HepG2 (cell line): ENCODE data around the gene AMDHD1. TPM values are rescaled to one million over a fixed set of nuclear protein-coding genes. Genes with fewer than 3 reads are reported as not detected.

Source experiments
- AFF4 ChIP-seq: sonication (generic); formaldehyde crosslinking; IDR thresholded peaks from 2 replicates; pipeline ENCODE4 v1.4.0; 2020; ENCODE audit warnings: missing genetic modification reagents
- ATF3 ChIP-seq: sonication (generic); formaldehyde crosslinking; IDR thresholded peaks from 2 replicates; pipeline ENCODE4 v1.4.0; 2020; ENCODE audit warnings: missing genetic modification reagents
- ATF7 ChIP-seq, 2 experiments: fragments of 450-650 bp in 1 of 2; sonication (generic) in 1 of 2; formaldehyde crosslinking in 1 of 2; IDR thresholded peaks; 2 replicates each; pipeline versions ENCODE4 v1.4.0 to v1.6.1; 2016 to 2020; ENCODE audit warnings: antibody characterized with exemption in 1 of 2, mild to moderate bottlenecking in 1 of 2, missing genetic modification reagents in 1 of 2
- ATM ChIP-seq: fragments of 450-650 bp; IDR thresholded peaks from 2 replicates; pipeline ENCODE4 v1.7.1; 2017; ENCODE audit warnings: mild to moderate bottlenecking, borderline replicate concordance
- BHLHE40 ChIP-seq: IDR thresholded peaks from 2 replicates; pipeline ENCODE4 v1.6.1; 2011; ENCODE audit warnings: low read length, improper control_type of control experiment
- CC2D1A ChIP-seq: sonication (generic); formaldehyde crosslinking; IDR thresholded peaks from 2 replicates; pipeline ENCODE4 v1.8.1; 2023; ENCODE audit warnings: mild to moderate bottlenecking, missing genetic modification reagents
- KLF13 ChIP-seq: sonication (generic); formaldehyde crosslinking; IDR thresholded peaks from 2 replicates; pipeline ENCODE4 v1.4.0; 2020; ENCODE audit warnings: mild to moderate bottlenecking, missing genetic modification reagents
- NFAT5 ChIP-seq: sonication (generic); formaldehyde crosslinking; IDR thresholded peaks from 2 replicates; pipeline ENCODE4 v1.4.0; 2020; ENCODE audit warnings: missing genetic modification reagents
- NFE2 ChIP-seq: sonication (generic); formaldehyde crosslinking; IDR thresholded peaks from 2 replicates; pipeline ENCODE4 v1.4.0; 2020; ENCODE audit warnings: missing genetic modification reagents
- PHF5A ChIP-seq: IDR thresholded peaks from one replicate; pipeline ENCODE4 v1.6.1; 2018; ENCODE audit warnings: low read depth, missing genetic modification reagents; ENCODE audit not compliant: unreplicated experiment
- PLRG1 ChIP-seq: fragments of 450-650 bp; conservative IDR thresholded peaks from 2 replicates; pipeline ENCODE4 v1.6.1; 2016
- PRMT3 ChIP-seq: sonication (generic); formaldehyde crosslinking; IDR thresholded peaks from 2 replicates; pipeline ENCODE4 v1.8.1; 2022; ENCODE audit warnings: low read depth, mild to moderate bottlenecking, moderate library complexity, missing genetic modification reagents, borderline replicate concordance
- RFXAP ChIP-seq: sonication (generic); formaldehyde crosslinking; IDR thresholded peaks from 2 replicates; pipeline ENCODE4 v1.4.0; 2020; ENCODE audit warnings: missing genetic modification reagents, borderline replicate concordance
- SALL2 ChIP-seq: sonication (generic); formaldehyde crosslinking; IDR thresholded peaks from 2 replicates; pipeline ENCODE4 v1.8.1; 2023; ENCODE audit warnings: mild to moderate bottlenecking, missing genetic modification reagents, inconsistent platforms
- SPEN ChIP-seq: sonication (generic); formaldehyde crosslinking; IDR thresholded peaks from 2 replicates; pipeline ENCODE4 v1.5.1; 2020; ENCODE audit warnings: low read depth, mild to moderate bottlenecking, missing genetic modification reagents
- ZFP36 ChIP-seq: fragments of 150-350 bp; IDR thresholded peaks from 2 replicates; pipeline ENCODE4 v1.6.1; 2018; ENCODE audit warnings: borderline replicate concordance, low read length, low read depth; ENCODE audit not compliant: partially characterized antibody
- ZMAT3 ChIP-seq: sonication (generic); formaldehyde crosslinking; conservative IDR thresholded peaks from 2 replicates; pipeline ENCODE4 v1.7.0; 2021; ENCODE audit warnings: missing genetic modification reagents
- ZNF335 ChIP-seq: sonication (generic); formaldehyde crosslinking; IDR thresholded peaks from 2 replicates; pipeline ENCODE4 v1.4.0; 2020; ENCODE audit warnings: missing genetic modification reagents
- ZNF577 ChIP-seq: sonication (generic); formaldehyde crosslinking; IDR thresholded peaks from 2 replicates; pipeline ENCODE4 v1.4.0; 2020; ENCODE audit warnings: mild to moderate bottlenecking, low read depth, missing genetic modification reagents, borderline replicate concordance
- ZNF652 ChIP-seq: IDR thresholded peaks from 2 replicates; pipeline ENCODE4 v1.6.1; 2016; ENCODE audit warnings: low read depth, borderline replicate concordance
- ZNF660 ChIP-seq: sonication (generic); formaldehyde crosslinking; IDR thresholded peaks from 2 replicates; pipeline ENCODE4 v1.5.1; 2020; ENCODE audit warnings: mild to moderate bottlenecking, low read depth, missing genetic modification reagents, borderline replicate concordance
- polyA plus RNA-seq, 8 experiments: library from polyadenylated mRNA; depleted of rRNA in 3 of 8; stranded (reverse) in 7 of 8; unstranded in 1 of 8; fragments of >200 nt; fragmentation: Illumina TruSeq in 4 of 8; extraction: Trizol in 4 of 8; gene quantifications; 2 replicates each; pipeline versions ENCODE4 v1.2.1 to v1.2.3, GENCODE V29; 2011 to 2016; ENCODE audit warnings: low read depth in 4 of 8, missing spikeins in 1 of 8, mixed read lengths in 1 of 8; ENCODE audit not compliant: insufficient read depth in 1 of 8
- total RNA-seq, 5 experiments: library from RNA; depleted of rRNA; stranded (reverse); fragments of >200 nt; fragmentation: Illumina TruSeq; extraction: Trizol; gene quantifications; 2 replicates each; pipeline ENCODE4 v1.2.3, GENCODE V29; 2016; ENCODE audit warnings: low read depth in 1 of 5

Gene AMDHD1
- total and polyA plus RNA-seq, 2 of the 13 experiments (the other 11 are each of a cell fraction or from before 2014, with no cell fraction given), result 6.5 to 29.6 TPM

- TF ChIP-seq PRMT3 (CRISPR knock-in tag) (peak; percentile 87), PLRG1 (no peak), SALL2 (CRISPR knock-in tag) (0 out of 2 replicates have a peak, but pooled peaks have one; percentile 41), AFF4 (no peak), NFAT5 (CRISPR knock-in tag) (no peak), ATF3 (no peak), PHF5A (CRISPR knock-in tag) (peak; percentile 37), ZNF577 (no peak), SPEN (CRISPR knock-in tag) (peak; percentile 85; the same call in 1 of the 2 replicates), ATF7 (IDR thresholded peaks at IDR 0.05) (0 out of 2 replicates have a peak, but pooled peaks have one; percentile 28), ATF7 (CRISPR knock-in tag; IDR thresholded peaks at IDR 0.05) (peak; percentile 80; the same call in 1 of the 2 replicates), ZNF335 (0 out of 2 replicates have a peak, but pooled peaks have one; percentile 48), RFXAP (CRISPR knock-in tag) (0 out of 2 replicates have a peak, but pooled peaks have one; percentile 14), ZMAT3 (peak; percentile 87), KLF13 (CRISPR knock-in tag) (no peak), ZFP36 (no peak), ZNF660 (CRISPR knock-in tag) (no peak), ATM (no peak), ZNF652 (CRISPR knock-in tag) (peak; percentile 36; the same call in 1 of the 2 replicates), CC2D1A (no peak; the same call in 1 of the 2 replicates), NFE2 (CRISPR knock-in tag) (no peak), BHLHE40 (peak; percentile 97)
Observed at GRCh38 chr12:95996034-95996658, 53.0 kb downstream of the AMDHD1 start, which contains the start of gene HAL (continued).
